Endothelial cell of umbilical vein (primary cell): Measurements from ENCODE around the gene MMRN2. TPM values are rescaled to one million over a fixed set of nuclear protein-coding genes. Genes with fewer than 3 reads are reported as not detected.
"Not testable (repeated sequence)": the region's sequence is repeated elsewhere in the genome, so short reads cannot be mapped to it uniquely, and the experiment has no call there.

Experiments used
- BruUV-seq: library from RNA; stranded (reverse); fragments of 400-500 nt; replicated peaks from 2 replicates; lab custom pipeline; 2021; lab: Mats Ljungman, UMichigan
- CTCF ChIA-PET: fragments of 300-600, 350-600 bp; sonication (Branson Sonifier 250); formaldehyde crosslinking; loops from one replicate; lab custom pipeline; 2021; ENCODE audit warnings: antibody characterized with exemption, inconsistent platforms; lab: Charles Lee
- POLR2A ChIA-PET: fragments of 300-600, 350-600 bp; sonication (Branson Sonifier 250); formaldehyde crosslinking; loops from one replicate; lab custom pipeline; 2021; ENCODE audit warnings: antibody characterized with exemption, inconsistent platforms; lab: Charles Lee
- DNase-seq: peaks from one replicate; pipeline ENCODE4 v3.0.0-alpha.2; 2011; ENCODE audit warnings: low read depth, low spot score
- FAIRE-seq: peaks from 2 replicates; lab custom pipeline; 2011; peaks lifted over from hg19 to GRCh38; lab: Jason Lieb, UNC
- H2AFZ ChIP-seq: 2 replicates; pipeline ENCODE4 v1.6.0; 2012; ENCODE audit warnings: low read depth, low read length, control low read depth, inconsistent platforms
- H3K27ac ChIP-seq: 2 replicates; pipeline ENCODE4 v1.5.1; 2011; ENCODE audit warnings: low read depth, mild to moderate bottlenecking, control low read depth, low read length, moderate library complexity; ENCODE audit not compliant: insufficient read depth
- H3K27me3 ChIP-seq, 2 experiments: 2 replicates each; pipeline versions ENCODE4 v1.6.0 to v1.6.1; 2011; ENCODE audit warnings: low read length in 2 of 2, mixed read lengths in 1 of 2; ENCODE audit not compliant: control insufficient read depth in 2 of 2, insufficient read depth in 2 of 2
- H3K36me3 ChIP-seq, 2 experiments: 2 replicates in 1 of 2; 3 replicates in 1 of 2; pipeline ENCODE4 v1.5.1; 2011; ENCODE audit warnings: low read length in 2 of 2, mild to moderate bottlenecking in 1 of 2, moderate library complexity in 1 of 2; ENCODE audit not compliant: control insufficient read depth in 2 of 2, insufficient read depth in 2 of 2; ENCODE audit errors: extremely low read depth in 1 of 2
- H3K4me1 ChIP-seq: 3 replicates; pipeline ENCODE4 v1.5.1; 2011; ENCODE audit warnings: mild to moderate bottlenecking, low read length; ENCODE audit not compliant: control insufficient read depth, insufficient read depth; ENCODE audit errors: extremely low read depth
- H3K4me2 ChIP-seq: 2 replicates; pipeline ENCODE4 v1.6.1; 2011; ENCODE audit warnings: low read length, control low read depth, mixed read lengths; ENCODE audit not compliant: insufficient read depth
- H3K4me3 ChIP-seq, 3 experiments: fragments of 200-600 bp in 1 of 3; sonication (generic), shearing (Covaris generic) in 1 of 3; replicated peaks in 1 of 3; 2 replicates each; pipeline ENCODE4 v1.5.1; 2011 to 2016; ENCODE audit warnings: control low read depth in 3 of 3, low read length in 3 of 3, mild to moderate bottlenecking in 2 of 3, inconsistent platforms in 1 of 3, low read depth in 1 of 3, moderate library complexity in 1 of 3; ENCODE audit not compliant: insufficient read depth in 1 of 3
- H3K79me2 ChIP-seq: 2 replicates; pipeline ENCODE4 v1.6.0; 2012; ENCODE audit warnings: low read length, inconsistent platforms; ENCODE audit not compliant: control insufficient read depth, insufficient read depth
- H3K9ac ChIP-seq: replicated peaks from 2 replicates; pipeline ENCODE3; 2011; ENCODE audit warnings: low read length, control low read depth; ENCODE audit not compliant: insufficient read depth; ENCODE audit errors: extremely low read depth
- H3K9me1 ChIP-seq: replicated peaks from 3 replicates; pipeline ENCODE4 v1.6.0; 2011; ENCODE audit warnings: mild to moderate bottlenecking, low read length; ENCODE audit not compliant: control insufficient read depth, insufficient read depth; ENCODE audit errors: extremely low read depth
- H3K9me3 ChIP-seq: replicated peaks from 2 replicates; pipeline ENCODE4 v1.5.1; 2012; ENCODE audit warnings: low read length, inconsistent platforms; ENCODE audit not compliant: control insufficient read depth, insufficient read depth
- H4K20me1 ChIP-seq: replicated peaks from 2 replicates; pipeline ENCODE3; 2011; ENCODE audit warnings: mild to moderate bottlenecking, low read length; ENCODE audit not compliant: control insufficient read depth, insufficient read depth; ENCODE audit errors: extremely low read depth
- EZH2 ChIP-seq: IDR thresholded peaks from 2 replicates; pipeline ENCODE4 v1.6.1; 2012; ENCODE audit warnings: borderline replicate concordance, low read depth, mild to moderate bottlenecking, moderate library complexity, low read length, inconsistent platforms; ENCODE audit not compliant: severe bottlenecking
- FOS ChIP-seq: IDR thresholded peaks from 2 replicates; pipeline ENCODE4 v1.6.1; 2011; ENCODE audit warnings: mild to moderate bottlenecking, low read length, moderate library complexity, borderline replicate concordance; ENCODE audit not compliant: insufficient read depth
- GATA2 ChIP-seq: IDR thresholded peaks from 2 replicates; pipeline ENCODE4 v1.7.0; 2011; ENCODE audit warnings: low read depth, mild to moderate bottlenecking, moderate library complexity, mixed read lengths, low read length; ENCODE audit not compliant: insufficient read length, insufficient read depth
- JUN ChIP-seq: IDR thresholded peaks from 2 replicates; pipeline ENCODE4 v1.6.1; 2011; ENCODE audit warnings: borderline replicate concordance, low read depth; ENCODE audit not compliant: insufficient read length, insufficient read depth
- MYC ChIP-seq: IDR thresholded peaks from one replicate; pipeline ENCODE4 v1.6.1; 2011; ENCODE audit warnings: mild to moderate bottlenecking, low read depth, low read length
- POLR2A ChIP-seq: IDR thresholded peaks from 2 replicates; pipeline ENCODE4 v1.6.1; 2012; ENCODE audit warnings: low read depth, mild to moderate bottlenecking, control low read depth, low read length
- POLR2AphosphoS5 ChIP-seq: IDR thresholded peaks from 2 replicates; pipeline ENCODE4 v1.6.1; 2012; ENCODE audit warnings: low read depth, mild to moderate bottlenecking, control low read depth, low read length, moderate library complexity; ENCODE audit not compliant: insufficient read depth
- dilution Hi-C: fragments of 300-500 bp; cut with MboI; formaldehyde crosslinking; loops from one replicate; pipeline ENCODE4 v1.15.0; 2019; ENCODE audit warnings: low sequenced_read_pairs; ENCODE audit not compliant: extremely low pct_ligation_motif_present
- intact Hi-C: fragments of 100-400 bp; cut with micrococcal nuclease; formaldehyde crosslinking; loops from one replicate; pipeline ENCODE4 v1.10.0; 2022
- polyA plus RNA-seq, 4 experiments: library from polyadenylated mRNA; depleted of rRNA in 3 of 4; stranded (reverse) in 3 of 4; unstranded in 1 of 4; fragments of >200 nt; gene quantifications; 2 replicates each; pipeline versions ENCODE4 v1.2.1 to v1.2.3, GENCODE V29; 2011 to 2012; ENCODE audit warnings: missing spikeins in 1 of 4
- total RNA-seq: library from RNA; stranded (reverse); gene quantifications from 2 replicates; pipeline ENCODE4 v1.2.3, GENCODE V29; 2021
- TF ChIP-seq, protein P1 (sequence below), 2 donors: IDR thresholded peaks; 1 replicate in 1 of 2; 2 replicates in 1 of 2; pipeline ENCODE4 v1.5.1; 2011; ENCODE audit warnings: low read length in 2 of 2, mild to moderate bottlenecking in 2 of 2, moderate library complexity in 2 of 2, control low read depth in 1 of 2, inconsistent platforms in 1 of 2, low read depth in 1 of 2; ENCODE audit not compliant: insufficient read depth in 1 of 2; ENCODE audit errors: extremely low read depth in 1 of 2
- TF ChIP-seq, protein P2 (sequence below): IDR thresholded peaks from 2 replicates; pipeline ENCODE4 v1.6.1; 2011; ENCODE audit not compliant: insufficient read depth, insufficient read length

MMRN2 gene
- total and polyA plus RNA-seq, 2 donors (not counting 3 experiments of a cell fraction or from before 2014, with no cell fraction given): 154 to 169 TPM

DNA sequence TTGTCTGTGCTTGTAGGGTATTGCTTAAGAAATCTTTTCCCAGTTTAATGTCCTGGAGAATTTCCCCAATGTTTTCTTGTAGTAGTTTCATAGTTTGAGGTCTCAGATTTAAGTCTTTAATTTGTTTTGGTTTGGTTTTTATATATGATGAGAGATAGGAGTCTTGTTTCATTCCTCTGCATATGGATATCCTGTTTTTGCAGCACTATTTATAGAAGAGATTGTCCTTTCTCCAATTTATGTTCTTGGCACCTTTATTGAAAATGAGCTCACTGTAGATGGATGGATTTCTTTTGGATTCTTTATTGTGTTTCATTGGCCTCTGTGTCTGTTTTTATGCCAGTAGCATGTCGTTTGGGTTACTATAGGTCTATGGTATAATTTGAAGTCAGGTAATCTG, 31.1 kb upstream of the MMRN2 start:
- intact Hi-C loops (no loop called here), dilution Hi-C loops (no loop called here)
- Histone ChIP-seq H2AFZ (no peak overlapping the region), H3K36me3 (no peaks in the 10 kb centered on the region), H3K4me3 (no peak overlapping the region), H3K9me1 (no peaks in the 10 kb centered on the region), H3K9me3 (no peaks in the 10 kb centered on the region), H4K20me1 (no peaks in the 10 kb centered on the region), H3K9ac (no peak overlapping the region), H3K4me2 (no peak overlapping the region), H3K27ac (no peak overlapping the region), H3K79me2 (no peaks in the 10 kb centered on the region), H3K4me1 (no peaks in the 10 kb centered on the region), H3K27me3 (peaks cover 5% of the 10 kb centered on the region in 2 experiments)
- FAIRE-seq (no peak), DNase-seq (peak; percentile 14)
- no TSS peak for BruUV-seq
- POLR2A ChIA-PET: no interaction called here
- TF ChIP-seq JUN (no peak), POLR2AphosphoS5 (no peak), MYC (no peak), EZH2 (no peak), GATA2 (no peak), POLR2A (no peak), FOS (no peak)
- TF ChIP-seq, protein P1, sequence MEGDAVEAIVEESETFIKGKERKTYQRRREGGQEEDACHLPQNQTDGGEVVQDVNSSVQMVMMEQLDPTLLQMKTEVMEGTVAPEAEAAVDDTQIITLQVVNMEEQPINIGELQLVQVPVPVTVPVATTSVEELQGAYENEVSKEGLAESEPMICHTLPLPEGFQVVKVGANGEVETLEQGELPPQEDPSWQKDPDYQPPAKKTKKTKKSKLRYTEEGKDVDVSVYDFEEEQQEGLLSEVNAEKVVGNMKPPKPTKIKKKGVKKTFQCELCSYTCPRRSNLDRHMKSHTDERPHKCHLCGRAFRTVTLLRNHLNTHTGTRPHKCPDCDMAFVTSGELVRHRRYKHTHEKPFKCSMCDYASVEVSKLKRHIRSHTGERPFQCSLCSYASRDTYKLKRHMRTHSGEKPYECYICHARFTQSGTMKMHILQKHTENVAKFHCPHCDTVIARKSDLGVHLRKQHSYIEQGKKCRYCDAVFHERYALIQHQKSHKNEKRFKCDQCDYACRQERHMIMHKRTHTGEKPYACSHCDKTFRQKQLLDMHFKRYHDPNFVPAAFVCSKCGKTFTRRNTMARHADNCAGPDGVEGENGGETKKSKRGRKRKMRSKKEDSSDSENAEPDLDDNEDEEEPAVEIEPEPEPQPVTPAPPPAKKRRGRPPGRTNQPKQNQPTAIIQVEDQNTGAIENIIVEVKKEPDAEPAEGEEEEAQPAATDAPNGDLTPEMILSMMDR (IDR thresholded peaks at IDR 0.05; ENCODE audit: extremely low read depth in 1 of 2, insufficient read depth in 1 of 2, low read depth in 1 of 2, low read length in 2 of 2): no peak
- TF ChIP-seq, protein P2, sequence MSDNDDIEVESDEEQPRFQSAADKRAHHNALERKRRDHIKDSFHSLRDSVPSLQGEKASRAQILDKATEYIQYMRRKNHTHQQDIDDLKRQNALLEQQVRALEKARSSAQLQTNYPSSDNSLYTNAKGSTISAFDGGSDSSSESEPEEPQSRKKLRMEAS: no peak
- CTCF ChIA-PET: interaction anchor here (1.7 kb wide), 1 partner anchor 231 kb away, joined by 4 read pairs; no protein-coding TSS in a partner anchor

DNA sequence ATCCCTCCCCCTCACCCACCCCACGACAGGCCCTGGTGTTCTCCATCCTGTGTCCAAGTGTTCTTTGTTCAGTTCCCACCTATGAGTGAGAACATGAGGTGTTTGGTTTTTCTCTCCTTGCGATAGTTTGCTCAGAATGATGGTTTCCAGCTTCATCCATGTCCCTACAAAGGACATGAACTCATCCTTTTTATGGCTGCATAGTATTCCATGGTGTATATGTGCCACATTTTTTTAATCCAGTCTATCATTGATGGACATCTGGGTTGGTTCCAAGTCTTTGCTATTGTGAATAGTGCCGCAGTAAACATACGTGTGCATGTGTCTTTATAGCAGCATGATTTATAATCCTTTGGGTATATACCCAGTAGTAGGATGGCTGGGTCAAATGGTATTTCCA, 27.1 kb upstream of the MMRN2 start:
- H4K20me1 ChIP-seq, H3K9ac ChIP-seq, H3K4me1 ChIP-seq, POLR2A ChIA-PET, H3K27me3 ChIP-seq, H3K79me2 ChIP-seq, DNase-seq, H3K4me3 ChIP-seq, CTCF ChIA-PET, H3K9me3 ChIP-seq, H3K27ac ChIP-seq, BruUV-seq, H3K4me2 ChIP-seq, dilution Hi-C loops, H2AFZ ChIP-seq, intact Hi-C loops, FAIRE-seq, H3K36me3 ChIP-seq, H3K9me1 ChIP-seq: not testable (repeated sequence)
